Neural progenitor cell (in vitro differentiated cells): Measurements from ENCODE around the gene IL17B. TPM values are rescaled to one million over a fixed set of nuclear protein-coding genes. Genes with fewer than 3 reads are reported as not detected.
A peak's percentile ranks its signal among the peaks of the same experiment; 100 is the strongest.

Source experiments
- DNase-seq: peaks from one replicate; pipeline ENCODE4 v3.0.0-alpha.2; 2016; ENCODE audit warnings: low spot score
- H2AFZ ChIP-seq: fragments of 200-600 bp; sonication (generic); replicated peaks from 2 replicates; pipeline ENCODE4 v1.6.1; 2016; ENCODE audit warnings: antibody characterized with exemption
- H3F3A ChIP-seq: fragments of 200-600 bp; sonication (generic); 2 replicates; pipeline ENCODE4 v1.6.1; 2016; ENCODE audit warnings: antibody characterized with exemption, low read depth
- H3K27ac ChIP-seq: fragments of 200-600 bp; sonication (generic); 2 replicates; pipeline ENCODE4 v1.5.1; 2016; ENCODE audit warnings: mild to moderate bottlenecking
- H3K27me3 ChIP-seq: fragments of 200-600 bp; sonication (generic); 2 replicates; pipeline ENCODE4 v1.6.1; 2016; ENCODE audit warnings: mild to moderate bottlenecking, moderate library complexity
- H3K36me3 ChIP-seq: fragments of 200-600 bp; sonication (generic); 2 replicates; pipeline ENCODE4 v1.5.1; 2016
- H3K4me1 ChIP-seq: fragments of 200-600 bp; sonication (generic); 2 replicates; pipeline ENCODE4 v1.6.1; 2016; ENCODE audit warnings: mixed run types
- H3K4me2 ChIP-seq: fragments of 200-600 bp; sonication (generic); 2 replicates; pipeline ENCODE4 v1.6.1; 2016
- H3K4me3 ChIP-seq: fragments of 200-600 bp; sonication (generic); 2 replicates; pipeline ENCODE4 v1.5.1; 2016
- H3K79me2 ChIP-seq: fragments of 200-600 bp; sonication (generic); 2 replicates; pipeline ENCODE4 v1.6.1; 2016; ENCODE audit warnings: low read depth
- H3K9ac ChIP-seq: fragments of 200-600 bp; sonication (generic); 2 replicates; pipeline ENCODE4 v1.6.1; 2016
- H3K9me3 ChIP-seq: fragments of 200-600 bp; sonication (generic); 2 replicates; pipeline ENCODE4 v1.5.1; 2016; ENCODE audit warnings: low read depth
- H4K20me1 ChIP-seq: fragments of 200-600 bp; sonication (generic); 2 replicates; pipeline ENCODE4 v1.6.1; 2016; ENCODE audit warnings: low read depth
- H3K27ac Mint-ChIP-seq: 3 replicates; pipeline ENCODE4 v1.8.0; 2021; ENCODE audit warnings: mixed read lengths
- H3K27me3 Mint-ChIP-seq: 2 replicates; pipeline ENCODE4 v1.8.0; 2022; ENCODE audit warnings: low read depth, mild to moderate bottlenecking, inconsistent platforms, moderate library complexity, mixed read lengths; ENCODE audit not compliant: insufficient read depth
- H3K36me3 Mint-ChIP-seq: 3 replicates; pipeline ENCODE4 v1.8.0; 2021; ENCODE audit warnings: mixed read lengths
- H3K4me1 Mint-ChIP-seq: 3 replicates; pipeline ENCODE4 v1.8.0; 2021; ENCODE audit warnings: mixed read lengths
- H3K4me3 Mint-ChIP-seq: 3 replicates; pipeline ENCODE4 v1.8.0; 2021; ENCODE audit warnings: mild to moderate bottlenecking, moderate library complexity, mixed read lengths
- H3K9me3 Mint-ChIP-seq: 3 replicates; pipeline ENCODE4 v1.8.0; 2020; ENCODE audit warnings: mixed read lengths
- CTCF ChIP-seq: fragments of 200-600 bp; sonication (generic); IDR thresholded peaks from 2 replicates; pipeline ENCODE4 v1.5.1; 2017; ENCODE audit warnings: antibody characterized with exemption, mild to moderate bottlenecking
- EZH2 ChIP-seq: fragments of 200-600 bp; sonication (generic); IDR thresholded peaks from 2 replicates; pipeline ENCODE4 v1.6.1; 2017; ENCODE audit warnings: antibody characterized with exemption, mild to moderate bottlenecking, moderate library complexity
- EZH2phosphoT487 ChIP-seq: fragments of 200-600 bp; sonication (generic); IDR thresholded peaks from 2 replicates; pipeline ENCODE4 v1.6.1; 2017; ENCODE audit warnings: antibody characterized with exemption
- total RNA-seq: library from RNA; depleted of rRNA; stranded (reverse); fragments of >200 nt; gene quantifications from 2 replicates; pipeline ENCODE4 v1.2.3, GENCODE V29; 2015; ENCODE audit warnings: low replicate concordance

The IL17B gene
- total RNA-seq, 1 donor from 2014 or later: not detected

GRCh38 chr5:149381986-149382338 is 2.9 kb upstream of the IL17B start:
- Mint-ChIP-seq H3K27me3 (peaks cover 10% of the 10 kb centered on the region), H3K9me3 (no peaks in the 10 kb centered on the region), H3K4me1 (peaks cover 38% of the 10 kb centered on the region), H3K36me3 (peaks cover 4% of the 10 kb centered on the region), H3K4me3 (peak overlapping the region; percentile 15), H3K27ac (no peak overlapping the region)
- Histone ChIP-seq H2AFZ (peak overlapping the region; percentile 76), H4K20me1 (no peaks in the 10 kb centered on the region), H3K4me2 (no peak overlapping the region), H3K27me3 (no peaks in the 10 kb centered on the region), H3K4me1 (no peaks in the 10 kb centered on the region), H3K79me2 (no peaks in the 10 kb centered on the region), H3K27ac (no peak overlapping the region), H3K9ac (no peak overlapping the region), H3K4me3 (no peak overlapping the region), H3K9me3 (no peaks in the 10 kb centered on the region), H3K36me3 (no peaks in the 10 kb centered on the region), H3F3A (no peaks in the 10 kb centered on the region)
- DNase-seq: peak; percentile 83
- TF ChIP-seq EZH2 (no peak), CTCF (peak; percentile 90), EZH2phosphoT487 (no peak)

GRCh38 chr5:149381261-149381985 is 2.3 kb upstream of the IL17B start:
- peak overlapping the region; percentile 93 for H3K27ac Mint-ChIP-seq
- Histone ChIP-seq H3K9me3 (no peaks in the 10 kb centered on the region), H3K4me3 (no peak overlapping the region), H3F3A (no peaks in the 10 kb centered on the region), H3K27ac (no peak overlapping the region), H3K9ac (no peak overlapping the region), H3K36me3 (no peaks in the 10 kb centered on the region), H3K4me1 (no peaks in the 10 kb centered on the region), H4K20me1 (no peaks in the 10 kb centered on the region), H3K4me2 (no peak overlapping the region), H3K27me3 (no peaks in the 10 kb centered on the region), H2AFZ (peak overlapping the region; percentile 76), H3K79me2 (no peaks in the 10 kb centered on the region)
- peak overlapping the region; percentile 67 for H3K4me3 Mint-ChIP-seq
- H3K9me3 Mint-ChIP-seq: no peaks in the 10 kb centered on the region
- peaks cover 38% of the 10 kb centered on the region for H3K4me1 Mint-ChIP-seq
- H3K36me3 Mint-ChIP-seq: peaks cover 4% of the 10 kb centered on the region
- no peak for DNase-seq
- peaks cover 10% of the 10 kb centered on the region for H3K27me3 Mint-ChIP-seq
- TF ChIP-seq EZH2: no peak
- TF ChIP-seq EZH2phosphoT487: no peak
- no peak for TF ChIP-seq CTCF

GRCh38 chr5:149380466-149381121 is 1.5 kb upstream of the IL17B start:
- H3K4me1 Mint-ChIP-seq: peaks cover 36% of the 10 kb centered on the region
- Histone ChIP-seq H3K4me1 (no peaks in the 10 kb centered on the region), H3K9me3 (no peaks in the 10 kb centered on the region), H3K4me3 (no peak overlapping the region), H3K4me2 (no peak overlapping the region), H3F3A (no peaks in the 10 kb centered on the region), H3K79me2 (no peaks in the 10 kb centered on the region), H3K27me3 (no peaks in the 10 kb centered on the region), H2AFZ (no peak overlapping the region), H3K9ac (no peak overlapping the region), H3K36me3 (no peaks in the 10 kb centered on the region), H3K27ac (no peak overlapping the region), H4K20me1 (no peaks in the 10 kb centered on the region)
- H3K36me3 Mint-ChIP-seq: peaks cover 4% of the 10 kb centered on the region
- peak overlapping the region; percentile 27 for H3K4me3 Mint-ChIP-seq
- H3K9me3 Mint-ChIP-seq: no peaks in the 10 kb centered on the region
- H3K27me3 Mint-ChIP-seq: peaks cover 10% of the 10 kb centered on the region
- TF ChIP-seq CTCF (no peak), EZH2 (no peak), EZH2phosphoT487 (no peak)
- peak overlapping the region; percentile 57 for H3K27ac Mint-ChIP-seq
- DNase-seq: no peak
